KMS-11 (cell line): ENCODE measurements around the gene VNN1.
"Not testable (repeated sequence)": the region's sequence is repeated elsewhere in the genome, so short reads cannot be mapped to it uniquely, and the experiment has no call there.

Experiments used
- H2AFZ ChIP-seq: fragments of 200-600 bp; sonication (generic); 2 replicates; pipeline ENCODE4 v1.6.1; 2016; ENCODE audit warnings: antibody characterized with exemption, mixed run types, low read depth
- H3K27ac ChIP-seq: fragments of 200-600 bp; sonication (generic); 2 replicates; pipeline ENCODE4 v1.6.1; 2016; ENCODE audit warnings: mild to moderate bottlenecking, mixed run types
- H3K27me3 ChIP-seq: fragments of 200-600 bp; sonication (generic); 2 replicates; pipeline ENCODE4 v1.6.1; 2017; ENCODE audit warnings: mild to moderate bottlenecking, low read depth, mixed run types, moderate library complexity; ENCODE audit not compliant: insufficient read depth
- H3K36me3 ChIP-seq: fragments of 200-600 bp; sonication (generic); 2 replicates; pipeline ENCODE4 v1.6.1; 2017; ENCODE audit warnings: mild to moderate bottlenecking, mixed run types; ENCODE audit not compliant: insufficient read depth
- H3K4me1 ChIP-seq: fragments of 200-600 bp; sonication (generic); 2 replicates; pipeline ENCODE4 v1.6.1; 2016; ENCODE audit warnings: mild to moderate bottlenecking, low read depth, mixed run types; ENCODE audit not compliant: poor library complexity, severe bottlenecking
- H3K4me2 ChIP-seq: fragments of 200-600 bp; sonication (generic); 2 replicates; pipeline ENCODE4 v1.7.0; 2016; ENCODE audit warnings: mild to moderate bottlenecking, mixed run types
- H3K4me3 ChIP-seq: fragments of 200-600 bp; sonication (generic); IDR thresholded peaks from 2 replicates; pipeline ENCODE4 v1.6.1; 2017; ENCODE audit warnings: low read depth, low read length, mixed read lengths; ENCODE audit not compliant: insufficient read depth
- H3K79me2 ChIP-seq: fragments of 200-600 bp; sonication (generic); 2 replicates; pipeline ENCODE4 v1.6.1; 2016; ENCODE audit warnings: low read depth, mixed run types; ENCODE audit not compliant: insufficient read depth
- H3K9ac ChIP-seq: fragments of 200-600 bp; sonication (generic); 2 replicates; pipeline ENCODE4 v1.6.1; 2016; ENCODE audit warnings: mild to moderate bottlenecking, mixed run types
- H4K20me1 ChIP-seq: fragments of 200-600 bp; sonication (generic); 2 replicates; pipeline ENCODE4 v1.6.1; 2016; ENCODE audit warnings: mild to moderate bottlenecking, mixed run types; ENCODE audit not compliant: insufficient read depth
- TF ChIP-seq, protein P1 (sequence below): fragments of 200-600 bp; sonication (generic); conservative IDR thresholded peaks from 2 replicates; pipeline ENCODE4 v1.6.1; 2017; ENCODE audit warnings: low read depth, mild to moderate bottlenecking, antibody characterized with exemption, low read length, moderate library complexity, mixed read lengths

VNN1 gene

GRCh38 chr6:132687306-132687705, 26.5 kb downstream of the VNN1 start:
- H3K9ac ChIP-seq, result no peak overlapping the region

DNA sequence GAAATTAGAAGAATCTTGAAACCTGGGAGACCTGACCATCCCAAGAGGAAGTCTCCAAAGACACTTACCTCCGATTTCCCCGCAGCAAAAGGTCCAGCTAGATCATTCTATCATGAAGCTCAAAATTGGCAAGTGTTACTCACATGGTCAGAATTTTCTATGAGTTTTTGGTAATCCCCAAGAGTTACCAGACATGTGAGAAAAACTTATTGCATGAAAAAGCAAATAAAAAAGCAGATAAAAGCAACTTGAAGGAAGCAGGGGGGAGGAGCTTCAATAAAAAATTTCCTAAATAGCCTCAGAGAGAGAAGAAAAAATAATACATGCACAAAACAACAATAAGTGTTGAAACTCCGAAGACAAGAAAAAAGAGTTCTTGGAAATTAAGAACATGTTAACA, 27.3 kb downstream of the VNN1 start:
- Histone ChIP-seq H3K27ac (no peak overlapping the region), H3K27me3 (no peaks in the 10 kb centered on the region), H2AFZ (no peak overlapping the region), H3K4me1 (no peaks in the 10 kb centered on the region), H4K20me1 (no peaks in the 10 kb centered on the region), H3K4me3 (no peak overlapping the region), H3K9ac (no peak overlapping the region), H3K79me2 (no peaks in the 10 kb centered on the region), H3K4me2 (no peak overlapping the region), H3K36me3 (no peaks in the 10 kb centered on the region)
- TF ChIP-seq, protein P1, sequence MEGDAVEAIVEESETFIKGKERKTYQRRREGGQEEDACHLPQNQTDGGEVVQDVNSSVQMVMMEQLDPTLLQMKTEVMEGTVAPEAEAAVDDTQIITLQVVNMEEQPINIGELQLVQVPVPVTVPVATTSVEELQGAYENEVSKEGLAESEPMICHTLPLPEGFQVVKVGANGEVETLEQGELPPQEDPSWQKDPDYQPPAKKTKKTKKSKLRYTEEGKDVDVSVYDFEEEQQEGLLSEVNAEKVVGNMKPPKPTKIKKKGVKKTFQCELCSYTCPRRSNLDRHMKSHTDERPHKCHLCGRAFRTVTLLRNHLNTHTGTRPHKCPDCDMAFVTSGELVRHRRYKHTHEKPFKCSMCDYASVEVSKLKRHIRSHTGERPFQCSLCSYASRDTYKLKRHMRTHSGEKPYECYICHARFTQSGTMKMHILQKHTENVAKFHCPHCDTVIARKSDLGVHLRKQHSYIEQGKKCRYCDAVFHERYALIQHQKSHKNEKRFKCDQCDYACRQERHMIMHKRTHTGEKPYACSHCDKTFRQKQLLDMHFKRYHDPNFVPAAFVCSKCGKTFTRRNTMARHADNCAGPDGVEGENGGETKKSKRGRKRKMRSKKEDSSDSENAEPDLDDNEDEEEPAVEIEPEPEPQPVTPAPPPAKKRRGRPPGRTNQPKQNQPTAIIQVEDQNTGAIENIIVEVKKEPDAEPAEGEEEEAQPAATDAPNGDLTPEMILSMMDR, result no peak

More at GRCh38 chr6:132687306-132687705, 26.5 kb downstream of the VNN1 start:
- H3K27me3 ChIP-seq, result no peaks in the 10 kb centered on the region
- no peak overlapping the region for H3K4me2 ChIP-seq
- H2AFZ ChIP-seq, result no peak overlapping the region
- no peak overlapping the region for H3K4me3 ChIP-seq
- no peaks in the 10 kb centered on the region for H3K4me1 ChIP-seq
- H4K20me1 ChIP-seq, result no peaks in the 10 kb centered on the region
- no peaks in the 10 kb centered on the region for H3K79me2 ChIP-seq
- TF ChIP-seq, protein P1, result no peak
- no peak overlapping the region for H3K27ac ChIP-seq
- no peaks in the 10 kb centered on the region for H3K36me3 ChIP-seq

DNA sequence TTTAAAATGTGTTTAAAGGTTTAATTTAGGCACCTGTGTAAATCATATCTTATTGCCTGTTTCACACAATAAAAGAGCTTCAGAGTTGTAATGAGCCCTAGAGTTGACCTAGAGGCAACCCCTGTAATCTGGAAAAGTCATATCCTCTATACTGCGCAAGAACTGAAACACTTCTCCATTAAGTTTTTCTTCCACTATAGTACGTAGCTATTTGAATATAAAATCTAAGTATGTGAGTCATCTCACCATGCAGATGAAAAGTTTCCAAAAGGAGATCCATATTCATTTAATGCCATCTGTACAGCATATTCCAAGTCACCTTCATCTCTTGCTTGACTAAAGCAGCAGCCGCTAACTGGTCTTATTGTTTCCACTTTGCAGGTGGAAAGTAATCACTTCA, 28.8 kb downstream of the VNN1 start:
- Histone ChIP-seq H3K9ac (no peak overlapping the region), H3K36me3 (no peaks in the 10 kb centered on the region), H3K4me2 (no peak overlapping the region), H3K79me2 (no peaks in the 10 kb centered on the region), H3K4me1 (no peaks in the 10 kb centered on the region), H4K20me1 (no peaks in the 10 kb centered on the region), H3K27ac (no peak overlapping the region), H3K4me3 (no peak overlapping the region), H3K27me3 (no peaks in the 10 kb centered on the region), H2AFZ (no peak overlapping the region)
- TF ChIP-seq, protein P1, result no peak

GRCh38 chr6:132684272-132684671, 29.6 kb downstream of the VNN1 start:
- Histone ChIP-seq H3K4me2 (no peak overlapping the region), H3K4me1 (no peaks in the 10 kb centered on the region), H3K9ac (no peak overlapping the region), H3K27ac (no peak overlapping the region), H3K4me3 (no peak overlapping the region), H2AFZ (no peak overlapping the region), H3K79me2 (no peaks in the 10 kb centered on the region), H4K20me1 (no peaks in the 10 kb centered on the region), H3K27me3 (no peaks in the 10 kb centered on the region), H3K36me3 (no peaks in the 10 kb centered on the region)
- TF ChIP-seq, protein P1, result no peak

- H2AFZ ChIP-seq, result no peak overlapping the region
- H3K27ac ChIP-seq, result no peak overlapping the region
- no peaks in the 10 kb centered on the region for H4K20me1 ChIP-seq
- H3K27me3 ChIP-seq, result no peaks in the 10 kb centered on the region
- no peaks in the 10 kb centered on the region for H3K36me3 ChIP-seq
- no peak overlapping the region for H3K9ac ChIP-seq
- H3K4me3 ChIP-seq, result no peak overlapping the region
- TF ChIP-seq, protein P1, result no peak
- H3K4me2 ChIP-seq, result no peak overlapping the region
- no peaks in the 10 kb centered on the region for H3K4me1 ChIP-seq
- H3K79me2 ChIP-seq, result no peaks in the 10 kb centered on the region
Observed at GRCh38 chr6:132683543-132683942, 30.3 kb downstream of the VNN1 start.

DNA sequence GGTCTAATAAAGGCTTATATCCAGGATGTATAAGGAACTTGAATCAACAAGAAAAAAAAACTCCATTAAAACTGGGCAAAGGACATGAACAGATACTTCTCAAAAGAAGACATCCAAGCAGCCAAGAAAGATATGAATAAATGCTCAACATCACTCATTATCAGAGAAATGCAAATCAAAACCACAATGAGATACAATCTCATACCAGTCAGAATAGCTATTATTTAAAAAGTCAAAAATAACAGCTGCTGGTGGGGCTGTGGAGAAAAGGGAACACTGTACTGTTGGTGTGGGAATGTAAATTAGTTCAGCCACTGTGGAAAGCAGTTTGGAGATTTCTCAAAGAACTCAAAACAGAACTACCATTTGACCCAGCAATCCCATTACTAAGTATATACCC, 34.8 kb downstream of the VNN1 start:
- H3K4me2 ChIP-seq, H3K27ac ChIP-seq, H3K27me3 ChIP-seq: not testable (repeated sequence)

More for the DNA sequence above, 34.8 kb downstream of the VNN1 start:
- not testable (repeated sequence) for H3K79me2 ChIP-seq, H3K36me3 ChIP-seq, H3K9ac ChIP-seq, H4K20me1 ChIP-seq, H2AFZ ChIP-seq, H3K4me3 ChIP-seq, H3K4me1 ChIP-seq
